GM21515 (cell line): ENCODE measurements around the gene SLC36A3.
A peak's percentile ranks its signal among the peaks of the same experiment; 100 is the strongest.
"Not testable (repeated sequence)": the region's sequence is repeated elsewhere in the genome, so short reads cannot be mapped to it uniquely, and the experiment has no call there.

Experiments used
- ATAC-seq: cut with Tn5 transposase; IDR thresholded peaks from one replicate; pipeline ENCODE4 v1.9.1; 2021; ENCODE audit not compliant: unreplicated experiment

The SLC36A3 gene

GRCh38 chr5:151309266-151309665 lies 5.7 kb upstream of the SLC36A3 start:
- ATAC-seq, result not testable (repeated sequence)

GRCh38 chr5:151298063-151298855 lies 5.3 kb downstream of the SLC36A3 start:
- ATAC-seq, result no peak

- no peak for ATAC-seq
These were observed 6.6 kb downstream of the SLC36A3 start for GRCh38 chr5:151296974-151297373.

GRCh38 chr5:151296478-151296830 lies 7.1 kb downstream of the SLC36A3 start:
- no peak for ATAC-seq

GRCh38 chr5:151295791-151296477 lies 7.6 kb downstream of the SLC36A3 start:
- no peak for ATAC-seq

GRCh38 chr5:151295138-151295537 lies 8.4 kb downstream of the SLC36A3 start:
- ATAC-seq, result no peak

- ATAC-seq, result no peak
These were observed 9.9 kb downstream of the SLC36A3 start for GRCh38 chr5:151293624-151294023.

- peak; percentile 56 for ATAC-seq
These were observed 15.4 kb downstream of the SLC36A3 start for GRCh38 chr5:151288180-151288579.

GRCh38 chr5:151286246-151286645 lies 17.3 kb downstream of the SLC36A3 start:
- no peak for ATAC-seq

GRCh38 chr5:151285683-151286082 lies 17.9 kb downstream of the SLC36A3 start:
- no peak for ATAC-seq

GRCh38 chr5:151284392-151284967 lies 19.1 kb downstream of the SLC36A3 start:
- ATAC-seq, result no peak

GRCh38 chr5:151283120-151283825 lies 20.3 kb downstream of the SLC36A3 start:
- no peak for ATAC-seq

GRCh38 chr5:151281001-151281639 lies 22.4 kb downstream of the SLC36A3 start:
- ATAC-seq, result no peak

- ATAC-seq, result no peak
These were observed 23.1 kb downstream of the SLC36A3 start for GRCh38 chr5:151280443-151280842.

GRCh38 chr5:151278845-151279244 lies 24.7 kb downstream of the SLC36A3 start:
- ATAC-seq, result no peak

- no peak for ATAC-seq
These were observed 27.8 kb downstream of the SLC36A3 start for GRCh38 chr5:151275803-151276202.

- ATAC-seq, result no peak
These were observed 28.9 kb downstream of the SLC36A3 start for GRCh38 chr5:151274666-151275065.

- no peak for ATAC-seq
These were observed 32.2 kb downstream of the SLC36A3 start for GRCh38 chr5:151271336-151271735.

GRCh38 chr5:151270599-151270998 lies 33.0 kb downstream of the SLC36A3 start:
- peak; percentile 83 for ATAC-seq

- ATAC-seq, result no peak
These were observed 35.9 kb downstream of the SLC36A3 start for GRCh38 chr5:151267491-151268260.
